Measurements from ENCODE around the gene STX8.

Gene STX8

DNA sequence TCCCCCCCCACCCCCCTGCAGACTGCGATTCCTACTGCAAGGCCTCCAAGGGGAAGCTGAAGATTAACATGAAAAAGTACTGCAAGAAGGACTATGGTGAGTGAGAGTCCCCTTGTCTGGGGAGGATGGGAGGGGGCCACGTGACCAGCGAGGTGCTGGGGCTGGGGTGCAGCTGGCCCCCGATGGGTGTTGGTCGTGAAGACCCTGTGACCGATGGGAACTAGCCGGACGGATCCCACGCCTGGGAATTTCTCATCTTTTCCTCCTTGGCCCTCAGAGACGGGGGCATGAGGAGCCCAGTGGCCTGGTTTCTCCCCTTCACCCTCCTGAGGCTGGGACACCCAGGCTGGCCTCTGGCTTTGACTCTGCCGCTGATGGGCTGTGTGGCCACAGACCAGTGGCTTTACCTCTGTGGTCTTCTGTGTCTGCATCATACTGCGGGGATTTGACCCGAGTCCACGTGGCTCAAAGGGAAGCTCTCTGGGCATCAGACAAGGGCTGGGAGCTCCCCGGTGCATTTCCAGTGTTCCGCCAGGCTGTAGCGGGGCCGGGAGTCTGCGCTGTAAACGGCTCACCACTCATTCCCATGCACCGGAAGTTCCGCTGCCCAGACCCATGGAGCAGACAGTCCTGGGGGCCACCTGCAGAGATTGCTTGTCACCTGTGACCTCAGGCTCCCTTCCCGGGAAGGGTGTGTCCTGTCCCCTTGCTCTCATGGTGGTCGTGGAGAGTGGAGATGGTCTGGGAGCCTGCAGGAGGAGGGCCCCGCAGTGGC, 354.3 kb downstream of the STX8 start:
- no peak for DNase-seq

DNA sequence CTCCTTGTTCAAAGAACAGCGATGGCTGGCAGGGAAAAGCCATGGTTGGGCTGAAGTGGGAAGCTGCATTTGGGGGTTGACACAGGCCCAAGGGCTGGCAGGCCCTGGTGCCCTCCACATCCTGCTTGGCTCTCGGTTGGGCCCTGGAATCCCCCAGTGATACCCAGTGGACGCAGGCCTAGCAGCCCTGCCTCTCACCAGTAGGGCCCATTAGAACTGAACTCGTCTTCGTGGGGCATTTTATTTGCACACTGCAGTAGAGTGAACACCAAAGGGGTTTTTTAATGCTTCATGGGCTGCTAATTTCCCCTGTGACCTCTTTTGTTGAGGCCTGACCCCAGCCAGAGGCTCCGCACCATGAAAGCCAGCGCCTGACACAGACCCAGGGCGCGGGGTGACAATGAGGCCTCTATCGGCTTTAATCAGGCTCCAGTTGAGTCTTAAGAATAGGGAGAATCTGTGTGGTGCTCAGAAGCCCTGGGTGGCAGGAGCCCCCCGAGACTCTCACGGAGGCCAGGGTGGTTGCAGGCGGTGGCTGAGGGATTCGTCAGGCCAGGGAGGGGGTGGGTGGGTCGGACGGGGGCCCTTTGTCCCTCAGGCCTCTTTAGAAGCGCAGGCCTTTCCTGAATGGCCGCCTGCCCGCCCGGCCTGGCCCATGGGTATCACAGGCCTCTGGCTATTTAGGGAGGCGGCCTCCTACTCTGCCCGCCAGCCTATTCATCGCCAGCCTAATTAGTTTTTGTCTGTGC, 355.0 kb downstream of the STX8 start:
- DNase-seq: no peak

DNA sequence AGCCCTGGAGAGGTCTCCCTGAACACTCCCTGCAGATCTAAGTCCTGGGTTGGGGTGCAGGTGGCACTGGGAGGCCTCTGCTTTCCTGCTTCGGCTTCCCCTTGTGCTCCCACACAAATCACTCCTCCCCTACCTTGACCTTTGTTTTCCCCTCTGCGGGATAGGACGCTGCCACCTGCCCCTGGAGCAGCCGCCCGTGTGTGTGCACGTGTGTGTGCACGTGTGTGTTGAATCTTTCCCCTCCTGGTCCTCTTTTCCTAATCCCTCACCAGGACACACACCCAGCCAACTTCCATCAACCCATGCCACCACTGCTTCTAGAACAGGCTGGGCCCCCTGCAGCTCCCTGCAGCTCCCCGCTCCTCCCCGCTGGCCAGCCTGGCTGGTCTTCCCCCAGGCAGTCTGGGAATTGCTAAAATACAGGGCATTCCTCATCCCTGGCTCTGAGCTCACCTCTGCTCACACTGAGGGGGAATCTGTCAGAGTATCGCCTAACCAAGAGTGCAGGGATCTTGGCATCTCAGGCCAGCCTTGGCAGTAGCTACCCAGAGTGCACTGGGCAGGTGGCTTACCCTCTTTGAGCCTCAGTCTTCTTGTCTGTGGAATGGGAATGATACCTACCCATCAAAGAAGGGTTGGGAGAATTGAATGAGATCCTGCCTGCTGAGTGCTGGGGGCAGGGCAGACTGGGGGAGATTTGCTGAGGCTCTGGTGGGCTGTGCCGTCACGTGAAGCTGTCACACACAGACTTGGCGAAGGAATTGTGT, 355.8 kb downstream of the STX8 start:
- DNase-seq: no peak

DNA sequence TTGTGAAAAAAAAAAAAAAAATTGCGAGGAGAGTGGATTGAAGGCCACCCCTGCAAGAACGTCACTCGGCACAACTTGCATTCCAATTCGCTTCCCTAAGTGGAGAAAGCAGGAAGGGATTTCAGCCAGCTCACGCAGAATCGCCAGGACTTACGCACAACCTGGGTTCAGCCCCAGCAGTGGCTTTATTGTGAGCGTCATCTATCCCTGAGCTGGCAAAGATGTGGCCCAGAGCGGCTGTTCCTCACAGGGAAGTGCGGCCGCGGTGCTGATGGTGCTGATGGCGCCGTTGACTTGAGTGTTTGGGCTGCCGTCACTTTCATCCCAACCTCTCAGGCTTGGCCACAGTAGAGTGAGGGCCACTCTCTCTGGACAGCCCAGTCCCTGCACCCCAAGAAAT, 356.7 kb downstream of the STX8 start:
- DNase-seq: no peak

DNA sequence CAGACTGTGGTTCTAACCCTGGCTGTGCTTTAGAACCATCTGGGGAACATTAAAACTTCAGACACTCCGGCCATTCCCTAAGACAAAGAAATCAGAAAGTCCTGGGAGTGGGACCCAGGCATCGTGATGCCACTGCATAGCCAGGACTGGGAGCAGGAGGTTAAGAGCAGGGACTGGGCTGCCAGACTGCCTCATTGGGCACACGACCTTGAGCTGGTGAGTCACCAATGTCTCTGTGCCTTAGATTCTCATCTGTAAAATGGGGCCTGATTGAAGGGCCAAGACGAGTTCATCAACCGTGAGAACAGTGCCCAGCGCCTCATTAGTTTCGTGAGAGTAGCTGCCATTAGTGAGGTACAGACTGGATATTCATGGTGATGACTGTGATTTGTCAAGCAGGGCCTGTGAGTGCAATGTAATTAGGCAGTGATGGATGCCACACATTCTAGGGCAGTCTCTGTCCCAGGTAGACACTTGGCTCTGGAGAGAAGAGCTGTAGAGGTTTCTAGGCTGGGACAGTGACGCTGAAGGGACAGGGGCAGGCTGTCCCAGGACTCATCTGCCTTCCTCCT, 357.5 kb downstream of the STX8 start:
- DNase-seq: no peak

DNA sequence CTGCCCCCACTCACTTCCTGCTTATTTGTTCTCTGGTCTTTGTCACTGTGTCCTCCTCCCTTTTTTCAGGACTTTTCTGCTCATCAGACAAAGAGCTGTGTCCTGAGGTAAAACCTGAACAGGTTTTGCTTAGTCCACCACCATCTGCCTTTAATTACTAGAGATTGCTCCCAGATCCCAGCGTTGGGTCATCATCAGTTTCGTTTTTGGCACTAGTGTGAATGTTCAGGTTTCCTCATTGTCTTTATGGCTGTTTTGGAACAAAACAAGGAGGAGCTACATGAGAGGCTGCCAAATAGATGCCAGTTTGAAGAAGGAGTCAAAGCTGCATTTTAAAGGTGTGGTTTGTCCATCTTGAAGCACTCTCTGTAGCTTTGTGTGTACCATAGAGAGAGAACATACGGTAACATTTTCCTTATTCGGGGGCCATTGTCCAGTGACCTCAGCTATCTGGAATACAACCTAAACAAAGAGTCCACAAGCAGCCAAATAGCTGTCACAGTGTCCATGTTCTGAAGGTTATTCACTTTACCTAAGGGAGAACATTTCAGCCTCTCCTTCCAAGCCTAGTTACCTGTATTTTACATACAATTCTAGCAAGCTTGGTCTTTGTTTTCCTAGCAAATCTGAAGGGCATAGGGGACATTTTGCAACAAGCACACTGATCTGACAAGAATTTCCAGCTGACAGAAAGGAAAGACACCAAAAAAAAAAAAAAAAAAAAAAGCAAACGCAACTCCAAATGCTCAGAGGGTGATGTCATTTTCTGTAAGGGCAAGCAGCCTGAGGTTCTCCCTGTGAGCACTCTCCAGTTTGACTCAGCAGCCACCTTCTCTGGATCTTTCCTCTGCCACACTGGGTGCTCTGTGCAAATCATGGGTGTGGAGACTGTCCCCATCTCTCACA, 358.2 kb downstream of the STX8 start:
- DNase-seq: no peak

DNA sequence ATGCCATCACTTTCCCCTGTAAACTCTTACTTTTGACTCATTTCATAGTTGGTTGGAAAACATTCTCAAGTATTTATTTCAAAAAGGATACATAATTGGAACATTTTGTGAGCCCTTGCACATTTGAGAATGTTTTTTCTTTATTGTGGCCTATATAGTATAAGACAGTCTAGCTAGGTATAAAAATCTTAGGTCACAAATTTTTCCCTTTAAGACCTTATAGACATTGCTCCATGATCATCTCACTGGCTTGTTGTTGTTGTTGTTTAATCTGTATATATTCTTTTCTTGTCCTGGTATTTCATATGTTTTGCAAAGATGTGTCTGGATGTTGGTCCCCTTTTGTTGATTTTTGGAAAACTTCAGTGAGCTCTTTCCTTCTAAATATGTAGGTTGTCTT, 360.2 kb downstream of the STX8 start:
- DNase-seq: no peak

DNA sequence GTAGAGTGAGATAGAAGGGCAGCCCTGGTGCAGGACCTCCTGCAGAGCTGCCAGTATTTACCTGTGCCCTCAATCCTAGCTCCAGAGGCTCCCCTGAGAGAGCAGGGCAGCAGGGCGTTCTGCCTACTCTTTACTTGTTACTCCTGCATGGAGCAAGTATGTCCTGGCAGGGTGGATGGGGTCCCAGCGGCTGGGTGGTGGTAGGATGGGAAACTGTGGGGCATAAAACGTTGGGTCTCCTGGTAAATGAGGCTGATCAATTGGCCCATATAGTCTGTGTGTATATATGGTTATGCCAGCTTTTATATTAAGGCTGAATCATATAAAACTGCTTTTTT, 362.3 kb downstream of the STX8 start:
- no peak for DNase-seq

DNA sequence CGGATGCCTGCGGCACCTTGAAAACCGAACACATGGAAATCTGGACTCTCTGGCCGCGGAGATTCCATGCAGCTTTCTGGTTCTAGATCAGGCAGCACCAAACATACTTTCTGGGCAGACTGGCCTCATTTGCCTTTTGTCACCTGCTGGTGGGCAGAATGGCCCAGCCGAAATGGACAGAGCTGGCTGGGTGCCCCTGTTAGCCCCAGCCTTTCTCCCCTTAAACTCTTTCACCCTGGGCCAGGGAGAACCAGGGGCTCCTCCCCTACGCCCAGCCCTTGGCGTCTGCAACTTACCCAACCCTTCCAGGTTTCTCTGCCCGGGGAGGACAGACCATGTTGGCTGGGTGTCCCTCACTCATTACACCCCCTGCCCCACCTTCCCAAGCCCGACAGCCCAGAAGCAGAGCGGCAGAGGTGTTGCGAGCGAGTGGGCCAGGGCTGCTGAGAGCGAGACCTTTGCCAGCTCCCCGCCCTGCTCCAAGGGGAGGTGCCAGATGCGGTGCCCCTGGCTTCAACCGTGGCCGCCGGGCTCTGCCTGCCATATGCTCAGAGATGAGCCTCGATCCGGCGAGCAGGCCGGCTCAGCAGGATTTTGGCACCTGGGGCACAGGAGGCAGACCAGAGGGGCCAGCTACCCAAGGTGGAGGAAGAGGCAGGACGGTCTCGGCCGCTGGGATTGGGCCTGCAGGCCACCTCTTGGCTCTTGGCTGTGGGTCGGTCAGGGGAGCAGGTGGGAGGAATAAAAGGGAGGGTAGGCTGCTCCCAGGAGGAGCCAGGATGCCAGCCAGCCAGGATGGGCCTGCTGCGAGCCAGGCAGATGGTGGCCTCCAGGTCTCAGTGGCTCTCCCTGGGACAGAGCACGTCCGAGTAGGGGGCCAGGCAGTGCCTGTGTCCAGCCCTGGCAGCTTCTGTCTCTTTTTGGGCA, 363.0 kb downstream of the STX8 start:
- DNase-seq: no peak

DNA sequence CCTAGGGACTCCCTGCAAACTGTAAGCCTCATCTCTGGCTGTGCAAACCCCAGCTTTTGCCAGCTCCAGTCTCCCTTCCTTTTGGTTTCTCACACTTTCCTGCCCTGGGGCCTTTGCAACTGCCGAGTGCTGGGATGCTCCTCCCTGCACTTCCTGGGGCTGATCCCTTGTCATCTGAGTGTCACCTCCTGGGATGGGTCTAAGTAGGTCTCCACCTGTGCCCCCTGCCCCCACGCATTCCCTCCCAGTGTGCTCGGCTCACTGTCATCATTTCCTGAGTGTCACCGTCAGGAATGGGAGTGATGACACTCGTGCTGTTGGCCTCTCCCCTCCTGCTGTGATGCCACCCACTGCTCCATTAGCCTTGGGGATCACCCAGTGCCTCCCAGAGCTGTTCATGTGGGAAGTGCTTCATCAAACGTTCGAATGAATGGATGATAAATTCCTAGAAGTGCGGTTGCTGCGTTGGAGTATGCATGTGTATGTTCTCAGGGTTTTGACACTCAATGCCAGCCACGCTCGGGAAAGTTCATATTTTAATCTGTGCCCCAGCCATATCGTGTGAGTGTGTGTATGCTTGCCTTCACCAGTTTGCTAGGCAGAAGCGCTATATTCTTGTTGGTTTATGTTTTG, 364.4 kb downstream of the STX8 start:
- no peak for DNase-seq

DNA sequence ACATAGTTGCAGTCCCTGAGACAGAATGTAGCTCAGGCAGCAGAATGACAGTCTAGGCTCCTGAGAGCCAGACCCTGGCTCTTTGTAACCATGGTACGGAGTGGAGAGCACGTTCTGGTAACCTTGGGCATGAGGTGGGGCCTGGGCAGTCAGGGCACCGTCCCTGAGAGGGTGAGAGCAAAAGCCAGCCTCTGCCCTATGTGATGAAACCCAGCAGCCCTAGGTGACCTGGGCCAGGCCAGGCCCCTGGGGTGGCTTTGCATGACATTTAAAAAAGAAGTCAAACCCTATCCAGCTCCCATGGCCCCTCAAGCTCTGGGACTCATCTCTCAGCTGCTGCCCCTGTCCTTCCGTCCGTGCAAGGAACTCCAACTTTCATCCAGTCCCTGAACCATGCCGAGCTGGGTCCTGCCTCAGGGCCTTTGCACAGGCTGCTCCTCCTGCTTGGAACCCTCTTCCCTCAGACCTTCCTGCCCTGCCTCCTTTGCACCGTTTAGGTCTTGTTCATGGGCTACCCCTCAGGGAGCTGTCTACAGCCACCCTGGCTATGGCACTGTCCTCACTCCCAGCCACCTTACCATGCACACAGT, 365.7 kb downstream of the STX8 start:
- no peak for DNase-seq

DNA sequence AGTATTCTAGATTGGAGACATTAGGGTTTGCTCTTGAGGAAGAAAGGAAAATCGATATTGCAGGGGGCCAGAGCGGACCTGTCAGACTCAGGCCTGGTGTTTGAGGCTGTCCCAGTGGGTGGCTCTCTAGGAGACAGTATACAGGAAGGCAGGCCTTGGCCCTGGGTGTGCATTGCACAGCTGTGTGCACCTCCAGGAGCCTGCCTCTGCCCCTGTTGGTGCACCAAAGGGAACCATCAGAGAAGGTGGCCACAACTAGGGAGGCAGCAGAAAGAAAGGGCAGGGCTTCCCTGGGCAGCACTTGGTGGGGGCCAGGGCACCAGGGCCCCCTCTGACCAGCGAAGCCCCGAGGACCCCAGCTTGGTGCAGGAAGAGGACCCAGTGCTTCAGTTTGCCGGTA, 366.3 kb downstream of the STX8 start:
- no peak for DNase-seq

DNA sequence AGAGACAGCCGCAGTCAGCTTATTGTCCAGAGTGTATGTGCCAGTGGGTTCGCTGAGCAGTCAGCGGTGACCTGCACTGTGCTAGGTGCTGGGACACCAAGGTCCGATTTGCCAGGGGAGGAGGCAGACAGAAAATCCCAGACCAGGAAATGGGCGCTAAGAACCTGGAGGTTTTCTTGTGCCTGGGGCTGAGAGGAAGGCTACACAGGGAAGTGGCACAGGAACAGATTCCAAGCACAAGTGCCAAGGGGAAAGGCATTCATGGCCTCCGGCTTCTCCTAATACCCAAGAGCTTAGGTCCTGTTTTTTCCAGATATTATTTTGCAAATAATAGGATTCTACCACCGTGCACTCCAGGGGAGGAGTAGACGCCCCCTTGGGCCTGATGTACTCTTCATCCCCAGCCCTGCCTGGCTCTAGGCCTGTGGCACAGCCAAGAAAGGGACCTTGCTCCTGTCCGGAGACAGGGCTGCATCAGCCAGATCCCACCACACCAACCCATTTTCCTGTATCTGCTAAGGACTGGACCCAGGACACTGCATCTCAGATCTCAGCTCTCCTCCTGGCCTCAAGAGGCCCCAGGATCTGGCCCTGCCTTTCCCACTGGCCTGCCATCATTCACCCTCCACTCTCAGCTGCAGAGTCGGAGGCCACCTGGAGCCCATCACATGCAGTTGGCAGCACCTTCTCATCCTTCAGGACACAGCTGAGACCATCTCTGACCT, 367.1 kb downstream of the STX8 start:
- no peak for DNase-seq

DNA sequence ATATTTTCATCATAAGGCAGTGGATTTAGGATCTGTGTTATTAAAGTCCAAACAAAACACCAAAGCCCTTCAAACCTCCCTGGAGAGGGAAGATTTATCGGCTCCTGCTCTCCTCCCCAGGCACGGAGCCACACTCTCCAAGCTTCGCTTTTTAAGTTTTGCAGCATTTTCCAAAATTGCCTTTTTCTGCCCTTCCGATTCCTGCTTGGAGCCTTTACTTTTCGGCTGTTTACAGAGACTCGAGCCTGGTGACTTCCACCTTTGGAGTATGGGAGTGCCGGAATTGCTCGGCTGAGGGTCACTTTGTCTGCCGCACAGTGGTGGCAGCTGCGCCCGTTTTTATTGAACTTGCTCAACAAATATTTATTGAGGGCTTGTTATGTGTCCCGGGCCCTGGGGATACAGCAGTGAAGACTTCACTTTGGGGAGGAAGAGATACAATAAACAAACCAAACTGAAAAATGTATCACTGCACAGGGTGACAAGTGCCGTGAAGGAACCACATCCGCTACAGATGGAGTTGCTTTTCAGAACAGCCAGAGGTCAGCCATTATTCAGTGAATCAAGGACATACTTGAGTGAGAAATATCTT, 368.8 kb downstream of the STX8 start:
- DNase-seq: no peak

DNA sequence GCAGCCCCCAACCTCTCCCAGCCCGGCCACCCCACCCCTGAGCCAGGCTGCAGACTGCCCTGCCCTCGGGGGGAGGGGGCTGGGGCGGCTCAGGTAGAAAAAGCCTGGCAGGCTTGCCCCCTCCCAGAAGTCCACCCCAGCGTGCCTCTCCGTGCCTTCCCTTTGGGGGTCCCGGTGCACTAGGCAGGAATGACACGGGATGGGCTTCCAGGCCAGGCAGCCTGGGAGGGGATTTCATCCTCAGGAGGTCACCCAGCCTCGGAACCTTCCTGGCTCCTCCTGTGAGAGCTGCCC, 369.3 kb downstream of the STX8 start:
- no peak for DNase-seq

DNA sequence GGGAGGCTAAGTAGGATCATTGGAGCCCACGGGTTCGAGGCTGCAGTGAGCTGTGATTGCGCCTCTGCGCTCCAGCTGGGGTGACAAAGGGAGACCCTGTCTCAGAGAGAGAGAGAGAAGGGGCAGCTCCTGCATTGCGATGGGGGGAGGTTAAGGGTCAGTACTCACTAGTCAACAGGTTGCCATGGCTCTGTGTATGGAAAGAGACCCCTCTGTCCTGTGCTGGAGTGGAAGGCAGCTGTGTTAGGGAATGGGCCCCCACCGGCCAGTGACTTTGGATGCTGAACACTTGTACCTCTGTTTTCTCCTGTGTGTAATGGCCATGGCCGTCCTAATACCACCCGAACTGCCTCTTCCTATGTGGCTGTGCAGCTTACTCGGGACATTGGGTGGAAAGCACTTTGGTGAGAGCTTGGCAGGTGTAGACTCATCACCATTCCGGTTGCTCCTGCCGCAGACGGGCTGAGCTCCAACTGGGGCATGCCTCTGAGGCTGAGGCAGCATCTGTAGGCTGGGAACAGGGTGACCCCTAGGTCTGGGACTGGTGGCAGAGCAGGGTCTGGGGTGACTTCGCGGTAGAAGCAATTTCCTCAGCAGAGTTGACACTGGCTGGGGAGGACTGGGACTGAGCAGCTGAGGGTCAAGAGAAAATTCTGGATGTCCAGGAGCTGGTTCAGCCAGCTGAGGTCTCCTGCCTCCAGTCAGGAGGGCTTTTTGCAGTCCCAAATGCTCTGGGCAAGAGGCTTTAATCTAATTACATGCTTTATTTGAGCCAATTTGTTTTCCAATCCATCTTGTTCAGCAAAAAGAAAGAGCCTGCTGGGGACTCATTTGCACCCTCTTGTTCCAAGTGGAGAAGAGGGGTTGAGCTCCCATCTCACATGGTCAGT, 369.9 kb downstream of the STX8 start:
- DNase-seq: no peak

DNA sequence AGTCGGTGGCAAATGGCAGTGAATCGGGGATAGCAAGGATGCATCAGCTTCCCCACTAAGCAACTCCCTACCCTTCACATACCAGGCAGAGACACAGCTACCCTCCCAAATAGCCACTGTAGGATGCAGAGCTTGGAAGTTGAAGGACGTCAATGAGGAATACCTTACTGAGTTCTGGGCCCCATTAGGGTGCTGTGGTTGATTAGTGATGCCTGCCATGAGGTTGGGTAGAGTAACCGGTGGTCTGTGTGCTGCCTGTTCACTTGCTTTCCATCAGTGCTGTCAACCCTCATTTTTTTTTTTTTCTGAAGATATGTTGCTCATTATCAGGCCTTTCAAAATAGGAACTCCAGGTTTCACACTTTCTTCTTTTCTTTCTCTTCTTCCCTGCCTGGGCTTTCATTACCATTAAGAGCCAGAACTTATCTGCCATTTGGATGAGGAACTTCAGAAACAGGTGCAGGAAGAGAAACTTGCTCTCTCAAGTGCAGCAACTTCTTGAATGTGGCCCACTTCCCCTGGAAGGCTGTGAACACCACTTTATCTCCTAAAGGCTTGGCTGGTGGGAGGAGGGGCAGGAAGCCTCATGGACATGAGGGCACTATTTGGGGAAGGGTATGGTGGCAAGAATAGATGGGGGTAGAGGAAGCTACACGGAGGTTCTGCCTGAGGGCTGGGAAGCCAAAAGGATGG, 370.8 kb downstream of the STX8 start:
- DNase-seq: no peak

Data from NCI-H2171 treated with DMSO at 0.1 percent for 48 hours (cell line).